ENCODE measurements around the gene MR1.

GRCh38 chr1:181033128-181033798 is 520 bp upstream of the MR1 start:
- TF ChIP-seq POLR2AphosphoS5 (IDR thresholded peaks at IDR 0.05; ENCODE audit: low read depth, low read length): no peak
- TF ChIP-seq POLR2A (IDR thresholded peaks at IDR 0.05; ENCODE audit: low read depth, low read length): peak; percentile 37; the same call in 1 of the 2 replicates
- TF ChIP-seq TAF1 (IDR thresholded peaks at IDR 0.05; ENCODE audit: low read depth, low read length): no peak
- TF ChIP-seq SPI1 (IDR thresholded peaks at IDR 0.05; ENCODE audit: low read depth, low read length): peak; percentile 79
- TF ChIP-seq PAX5 (IDR thresholded peaks at IDR 0.05; ENCODE audit: insufficient read depth, low read length, severe bottlenecking): no peak
- TF ChIP-seq POU2F2 (IDR thresholded peaks at IDR 0.05; ENCODE audit: low read depth, low read length): no peak

All from GM12891 (cell line).